Activated B cell treated with CpG ODN at 0.5 μM for 24 hours (primary cell): ENCODE measurements around the gene XPNPEP2. TPM values are rescaled to one million over a fixed set of nuclear protein-coding genes. Genes with fewer than 3 reads are reported as not detected.

ENCODE experiments used
- ATAC-seq: fragments of 200-7000 bp; cut with Tn5 transposase; one replicate; pipeline ENCODE4 v1.10.0; 2021; ENCODE audit warnings: low read depth, mild to moderate bottlenecking, moderate library complexity
- CTCF ChIA-PET: fragments of 350-600 bp; sonication (Branson Sonifier 250); formaldehyde crosslinking; loops from one replicate; lab custom pipeline; 2021; ENCODE audit warnings: antibody characterized with exemption; lab: Charles Lee
- POLR2A ChIA-PET: fragments of 350-600 bp; sonication (Branson Sonifier 250); formaldehyde crosslinking; loops from one replicate; lab custom pipeline; 2021; ENCODE audit warnings: antibody characterized with exemption; lab: Charles Lee
- DNase-seq: peaks from one replicate; pipeline ENCODE4 v3.0.0; 2022
- H3K27ac Mint-ChIP-seq: one replicate; pipeline ENCODE4 v1.8.0; 2020; ENCODE audit warnings: mixed read lengths
- H3K27me3 Mint-ChIP-seq: one replicate; pipeline ENCODE4 v1.8.0; 2021; ENCODE audit warnings: mixed read lengths
- H3K36me3 Mint-ChIP-seq: one replicate; pipeline ENCODE4 v1.8.0; 2021; ENCODE audit warnings: low read depth, mixed read lengths
- H3K4me1 Mint-ChIP-seq: one replicate; pipeline ENCODE4 v1.8.0; 2021; ENCODE audit warnings: mixed read lengths
- H3K4me3 Mint-ChIP-seq: one replicate; pipeline ENCODE4 v1.8.0; 2020; ENCODE audit warnings: mild to moderate bottlenecking, mixed read lengths
- H3K9me3 Mint-ChIP-seq: one replicate; pipeline ENCODE4 v1.8.0; 2020; ENCODE audit warnings: mixed read lengths
- intact Hi-C: fragments of 100-400 bp; cut with micrococcal nuclease; formaldehyde crosslinking; loops from one replicate; pipeline ENCODE4 v1.15.1; 2024
- total RNA-seq: library from RNA; stranded (reverse); gene quantifications from 2 replicates; pipeline ENCODE4 v1.2.3, GENCODE V29; 2022
- TF ChIP-seq, protein P1 (sequence below): fragments of 200-600 bp; IDR thresholded peaks from one replicate; pipeline ENCODE4 v1.8.0; 2022; ENCODE audit warnings: antibody characterized with exemption, mild to moderate bottlenecking

The XPNPEP2 gene
- total RNA-seq, 1 donor from 2014 or later = 0.07 TPM

DNA sequence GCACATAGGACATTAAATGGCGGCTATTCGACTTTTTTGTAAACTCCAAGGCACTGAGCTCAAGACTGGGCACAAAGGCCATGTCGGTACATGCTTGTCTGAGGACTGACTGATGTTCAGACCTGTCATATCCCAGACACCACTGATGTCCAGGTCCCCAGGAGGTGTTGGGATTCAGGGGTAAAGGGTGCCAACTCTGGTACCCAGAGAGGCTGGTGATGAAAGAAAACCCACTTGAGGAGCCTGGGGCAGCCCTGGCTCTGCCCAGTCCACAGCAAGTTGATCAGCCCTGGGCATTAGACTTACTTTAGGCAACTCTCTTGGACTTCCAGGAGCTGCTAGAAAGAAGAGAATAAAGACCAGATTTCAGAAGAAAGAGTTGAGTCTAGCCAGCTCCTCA is 59.7 kb downstream of the XPNPEP2 start:
- ChIA-PET POLR2A (interaction anchor here (1.0 to 3.5 kb wide), 5 partner anchors 11 to 41 kb away, joined by 3 to 21 read pairs (median 3); partner anchors contain the start of gene SASH3), CTCF (no interaction called here)
- no peak for ATAC-seq
- TF ChIP-seq, protein P1, sequence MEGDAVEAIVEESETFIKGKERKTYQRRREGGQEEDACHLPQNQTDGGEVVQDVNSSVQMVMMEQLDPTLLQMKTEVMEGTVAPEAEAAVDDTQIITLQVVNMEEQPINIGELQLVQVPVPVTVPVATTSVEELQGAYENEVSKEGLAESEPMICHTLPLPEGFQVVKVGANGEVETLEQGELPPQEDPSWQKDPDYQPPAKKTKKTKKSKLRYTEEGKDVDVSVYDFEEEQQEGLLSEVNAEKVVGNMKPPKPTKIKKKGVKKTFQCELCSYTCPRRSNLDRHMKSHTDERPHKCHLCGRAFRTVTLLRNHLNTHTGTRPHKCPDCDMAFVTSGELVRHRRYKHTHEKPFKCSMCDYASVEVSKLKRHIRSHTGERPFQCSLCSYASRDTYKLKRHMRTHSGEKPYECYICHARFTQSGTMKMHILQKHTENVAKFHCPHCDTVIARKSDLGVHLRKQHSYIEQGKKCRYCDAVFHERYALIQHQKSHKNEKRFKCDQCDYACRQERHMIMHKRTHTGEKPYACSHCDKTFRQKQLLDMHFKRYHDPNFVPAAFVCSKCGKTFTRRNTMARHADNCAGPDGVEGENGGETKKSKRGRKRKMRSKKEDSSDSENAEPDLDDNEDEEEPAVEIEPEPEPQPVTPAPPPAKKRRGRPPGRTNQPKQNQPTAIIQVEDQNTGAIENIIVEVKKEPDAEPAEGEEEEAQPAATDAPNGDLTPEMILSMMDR = no peak
- intact Hi-C loops = no loop called here
- Mint-ChIP-seq H3K4me1 (peaks cover 8% of the 10 kb centered on the region), H3K27ac (peak overlapping the region; percentile 41), H3K9me3 (no peaks in the 10 kb centered on the region), H3K27me3 (no peaks in the 10 kb centered on the region), H3K4me3 (no peak overlapping the region), H3K36me3 (peaks cover 47% of the 10 kb centered on the region)
- DNase-seq = no peak

DNA sequence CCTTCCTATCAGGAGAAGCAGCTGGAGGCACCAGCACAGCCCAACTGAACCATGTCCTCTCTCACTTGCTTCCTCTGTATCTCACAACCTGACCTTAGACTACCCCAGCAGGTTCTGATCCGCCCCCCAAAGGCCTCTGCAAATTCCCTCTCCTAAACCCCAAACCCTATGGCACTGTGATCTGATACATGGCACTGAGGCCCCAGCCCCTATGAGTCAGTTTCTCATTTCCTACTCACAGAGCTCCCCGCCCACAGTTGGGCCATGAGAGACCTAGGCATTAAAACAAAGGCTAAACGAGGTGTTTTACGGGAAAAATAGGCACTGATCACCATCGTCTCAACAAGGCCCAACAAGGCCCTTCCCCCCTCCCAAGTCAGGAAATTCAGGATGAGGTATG is 60.1 kb downstream of the XPNPEP2 start:
- peak overlapping the region; percentile 41 for H3K27ac Mint-ChIP-seq

DNA sequence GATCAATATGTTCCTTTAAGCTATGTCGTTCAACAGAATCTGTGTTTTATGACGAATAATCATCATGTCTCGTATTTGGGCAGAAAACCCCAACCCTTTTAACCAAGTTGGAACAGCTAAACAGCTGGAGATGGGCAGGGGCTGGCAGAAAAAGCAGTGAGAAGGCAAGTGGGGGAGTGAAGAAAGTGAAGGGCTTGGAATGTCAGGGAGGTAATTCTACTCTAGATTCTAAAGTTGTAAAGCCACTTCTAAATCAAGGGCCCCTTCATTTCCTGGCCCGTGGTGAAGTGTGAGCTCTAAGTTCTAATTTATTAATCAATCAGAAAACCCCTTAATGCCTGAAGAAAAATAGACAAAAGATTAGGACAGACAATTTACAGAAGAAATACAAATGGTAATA is 61.4 kb downstream of the XPNPEP2 start:
- H3K9me3 Mint-ChIP-seq = no peaks in the 10 kb centered on the region
- no peak for DNase-seq
- CTCF ChIA-PET = no interaction called here
- H3K4me1 Mint-ChIP-seq = peaks cover 10% of the 10 kb centered on the region
- H3K4me3 Mint-ChIP-seq = no peak overlapping the region
- peaks cover 32% of the 10 kb centered on the region for H3K36me3 Mint-ChIP-seq
- ATAC-seq = no peak
- TF ChIP-seq, protein P1 = no peak
- POLR2A ChIA-PET = interaction anchor here (1.6 to 3.5 kb wide), 2 partner anchors 20 to 122 kb away, joined by 3 to 21 read pairs; partner anchors contain the start of gene SASH3
- no peak overlapping the region for H3K27ac Mint-ChIP-seq
- no peaks in the 10 kb centered on the region for H3K27me3 Mint-ChIP-seq
- intact Hi-C loops = no loop called here

More for the DNA sequence above, 60.1 kb downstream of the XPNPEP2 start:
- TF ChIP-seq, protein P1 = no peak
- POLR2A ChIA-PET = interaction anchor here (1.0 to 3.5 kb wide), 5 partner anchors 12 to 41 kb away, joined by 3 to 21 read pairs (median 3); partner anchors contain the start of gene SASH3
- Mint-ChIP-seq H3K36me3 (peaks cover 44% of the 10 kb centered on the region), H3K4me3 (no peak overlapping the region), H3K27me3 (no peaks in the 10 kb centered on the region), H3K4me1 (peaks cover 8% of the 10 kb centered on the region), H3K9me3 (no peaks in the 10 kb centered on the region)
- CTCF ChIA-PET = no interaction called here
- no peak for ATAC-seq
- intact Hi-C loops = no loop called here
- DNase-seq = no peak

DNA sequence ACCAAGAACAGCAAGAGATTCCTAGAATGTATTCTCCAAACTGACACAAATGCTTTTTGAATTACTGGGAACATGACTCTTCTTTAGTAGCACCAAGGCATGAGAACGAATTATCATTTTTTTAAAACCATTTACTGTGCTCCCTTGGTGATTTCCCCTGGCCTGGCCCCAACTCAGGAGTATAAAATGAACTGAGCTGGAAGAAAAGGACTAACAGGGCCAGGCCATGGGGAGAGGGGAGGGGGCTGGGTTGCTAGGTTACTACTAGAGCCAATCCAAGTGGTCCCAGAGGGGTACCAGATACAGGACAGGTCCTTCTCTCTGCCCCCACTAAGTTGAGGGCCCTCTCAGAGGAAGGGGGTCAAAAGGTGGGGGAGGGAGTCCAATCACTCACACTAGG is 64.1 kb downstream of the XPNPEP2 start:
- H3K9me3 Mint-ChIP-seq = no peaks in the 10 kb centered on the region
- ATAC-seq (no peak), DNase-seq (no peak)
- no peak overlapping the region for H3K27ac Mint-ChIP-seq
- TF ChIP-seq, protein P1 = no peak
- intact Hi-C loops = no loop called here
- peaks cover 17% of the 10 kb centered on the region for H3K36me3 Mint-ChIP-seq
- ChIA-PET POLR2A (no interaction called here), CTCF (interaction anchor here (1.9 kb wide), 1 partner anchor 20 kb away, joined by 4 read pairs; no protein-coding TSS in a partner anchor)
- no peak overlapping the region for H3K4me3 Mint-ChIP-seq
- H3K4me1 Mint-ChIP-seq = peaks cover 10% of the 10 kb centered on the region
- no peaks in the 10 kb centered on the region for H3K27me3 Mint-ChIP-seq

DNA sequence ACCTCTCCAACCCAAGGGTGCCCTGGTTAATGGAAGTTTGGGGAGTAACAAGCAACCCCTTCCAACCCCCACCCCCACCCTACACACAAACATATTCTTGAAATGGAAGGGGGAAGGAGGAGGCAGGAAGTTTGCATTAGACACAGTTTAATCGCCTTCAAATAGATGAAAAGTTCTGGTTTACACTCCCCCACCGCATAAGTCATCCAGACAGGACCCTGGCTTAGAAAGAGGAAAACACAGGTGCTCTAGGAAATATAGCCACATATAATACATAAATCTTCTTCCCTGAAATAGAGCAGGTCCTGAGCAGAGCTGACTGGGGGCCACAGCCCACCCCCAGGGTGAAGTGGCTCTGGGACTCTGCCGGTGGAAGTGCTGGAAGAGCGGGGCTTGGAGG is 66.0 kb downstream of the XPNPEP2 start:
- TF ChIP-seq, protein P1 = no peak
- POLR2A ChIA-PET = interaction anchor here (1.8 kb wide), 1 partner anchor 22 kb away, joined by 5 read pairs; no protein-coding TSS in a partner anchor
- no peak for DNase-seq
- intact Hi-C loops = no loop called here
- no peak overlapping the region for H3K27ac Mint-ChIP-seq
- no peak overlapping the region for H3K4me3 Mint-ChIP-seq
- H3K4me1 Mint-ChIP-seq = peaks cover 16% of the 10 kb centered on the region
- H3K36me3 Mint-ChIP-seq = peaks cover 6% of the 10 kb centered on the region
- ATAC-seq = no peak
- CTCF ChIA-PET = no interaction called here
- H3K9me3 Mint-ChIP-seq = no peaks in the 10 kb centered on the region
- no peaks in the 10 kb centered on the region for H3K27me3 Mint-ChIP-seq
